ENCODE measurements around the gene CTNNBIP1. TPM values are rescaled to one million over a fixed set of nuclear protein-coding genes. Genes with fewer than 3 reads are reported as not detected.
A peak's percentile ranks its signal among the peaks of the same experiment; 100 is the strongest.

CTNNBIP1 gene
- total and polyA plus RNA-seq, 2 of the 8 experiments (the other 6 are each of a cell fraction or from before 2014, with no cell fraction given): 40.9 to 46.6 TPM

DNA sequence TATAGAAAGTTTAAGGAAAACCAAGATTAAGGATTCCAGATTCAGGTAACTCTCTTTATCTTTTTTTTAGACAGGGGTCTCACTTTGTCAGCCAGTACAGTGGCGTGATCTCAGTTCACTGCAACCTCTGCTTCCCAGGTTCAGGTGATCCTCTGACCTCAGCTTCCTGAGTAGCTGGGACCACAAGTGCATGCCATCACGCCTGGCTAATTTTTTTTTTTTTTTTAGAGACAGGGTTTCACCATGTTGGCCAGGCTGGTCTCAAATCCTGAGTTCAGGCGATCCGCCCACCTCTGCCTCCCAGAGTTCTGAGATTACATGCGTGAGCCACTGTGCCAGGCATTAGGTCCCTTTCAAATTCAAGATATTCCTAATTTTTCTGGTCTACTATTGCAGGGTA lies 17.2 kb upstream of the CTNNBIP1 start:
- ChIA-PET CTCF (ENCODE audit: partially characterized antibody) (interaction anchor here (0.6 to 1.5 kb wide), 3 partner anchors 23 to 65 kb away, joined by 3 to 5 read pairs (median 3); no protein-coding TSS in a partner anchor), POLR2A (ENCODE audit: partially characterized antibody) (interaction anchor here (0.6 kb wide), 1 partner anchor 63 kb away, joined by 3 read pairs; no protein-coding TSS in a partner anchor)
- Histone ChIP-seq H2AK5ac (ENCODE audit: low read depth, low read length) (0 out of 2 replicates have a peak overlapping the region, but pooled peaks have one; percentile 39), H2BK15ac (ENCODE audit: low read length) (no peak overlapping the region), H3K4ac (replicated peaks; ENCODE audit: insufficient read length, low read depth, low read length) (no peak overlapping the region), H3K36me3 (ENCODE audit: control insufficient read depth in 2 of 4, insufficient read depth in 4 of 4, low read length in 3 of 4) (peaks cover 0 to 9% (median 2%) of the 10 kb centered on the region in 4 experiments; a peak in 2 of 8 replicates), H3K14ac (ENCODE audit: insufficient read length) (no peak overlapping the region), H3K9ac (replicated peaks in 1 of 4; ENCODE audit: extremely low read depth in 1 of 4, low read depth in 3 of 4, low read length in 3 of 4) (no peak overlapping the region), H2BK20ac (ENCODE audit: low read length) (no peak overlapping the region), H3K27ac (ENCODE audit: low read depth, low read length) (no peak overlapping the region), H4K20me1 (replicated peaks in 1 of 2; ENCODE audit: control insufficient read depth in 1 of 2, insufficient read depth in 2 of 2, low read length in 2 of 2) (no peaks in the 10 kb centered on the region), H3K79me1 (ENCODE audit: low read depth, low read length) (no peaks in the 10 kb centered on the region), H3K79me2 (ENCODE audit: control insufficient read depth in 1 of 2, insufficient read depth in 2 of 2, low read length in 2 of 2) (no peaks in the 10 kb centered on the region), H4K8ac (ENCODE audit: extremely low read depth, insufficient read depth, low read length) (no peak overlapping the region), H3K4me3 (ENCODE audit: extremely low read depth in 1 of 4, insufficient read depth in 2 of 4, low read depth in 3 of 4, low read length in 4 of 4) (no peak overlapping the region), H3K4me1 (replicated peaks in 1 of 4; ENCODE audit: control insufficient read depth in 3 of 4, insufficient read depth in 4 of 4, low read length in 3 of 4) (peaks cover 0 to 11% (median 8%) of the 10 kb centered on the region in 4 experiments; a peak in 6 of 7 replicates), H2BK120ac (replicated peaks; ENCODE audit: low read depth, low read length) (no peak overlapping the region), H2BK12ac (ENCODE audit: low read depth, low read length) (no peak overlapping the region), H3K18ac (ENCODE audit: extremely low read depth, low read length) (no peak overlapping the region), H2BK5ac (ENCODE audit: low read depth, low read length) (peak overlapping the region; percentile 52; the same call in 1 of the 2 replicates), H4K91ac (replicated peaks; ENCODE audit: insufficient read length, low read length) (no peak overlapping the region), H3K27me3 (replicated peaks in 1 of 4; ENCODE audit: control insufficient read depth in 3 of 4, extremely low read depth in 1 of 4, insufficient read depth in 3 of 4, low read length in 3 of 4) (no peaks in the 10 kb centered on the region), H3K56ac (replicated peaks; ENCODE audit: insufficient read length, low read depth, low read length) (no peak overlapping the region), H2AFZ (ENCODE audit: low read length) (no peak overlapping the region), H3K23ac (ENCODE audit: insufficient read length) (no peak overlapping the region), H3K4me2 (ENCODE audit: insufficient read depth in 1 of 2, low read depth in 2 of 2, low read length in 2 of 2) (no peak overlapping the region), H3K9me3 (ENCODE audit: insufficient read depth in 2 of 2, low read depth in 1 of 2, low read length in 1 of 2) (no peaks in the 10 kb centered on the region; a peak in 1 of 4 replicates), H4K5ac (ENCODE audit: insufficient read length, low read depth, low read length) (no peak overlapping the region), H3K23me2 (ENCODE audit: low read depth, low read length) (no peaks in the 10 kb centered on the region)
- no peak for FAIRE-seq
- 71% methylated on average over 5 of the region's 5 CpGs; no CpG with 5 or more reads in 1 of the 2 experiments for WGBS, 2 experiments (ENCODE audit: extremely low coverage in 1 of 2, insufficient coverage in 1 of 2, insufficient read length in 1 of 2, insufficient replicate concordance in 2 of 2, low coverage in 1 of 2, low lambda C conversion rate in 2 of 2, missing lambda C conversion rate in 1 of 2)
- no peak for DNase-seq (ENCODE audit: low read depth in 1 of 2, low spot score in 2 of 2)
- TF ChIP-seq BACH1 (IDR thresholded peaks at IDR 0.05; ENCODE audit: low read length) (no peak), TAF1 (IDR thresholded peaks at IDR 0.05; ENCODE audit: low read depth, low read length) (no peak)
